Measurements from ENCODE around the gene PTPRE. TPM values are rescaled to one million over a fixed set of nuclear protein-coding genes. Genes with fewer than 3 reads are reported as not detected.

The PTPRE gene
- total RNA-seq, 4 donors from 2014 or later: 17.4 to 23.0 (median 20.1) TPM

GRCh38 chr10:127869329-127869728 is 37.6 kb upstream of the PTPRE start:
- TF ChIP-seq POLR2A (IDR thresholded peaks at IDR 0.05): no peak
- TF ChIP-seq CTCF (IDR thresholded peaks at IDR 0.05): no peak
- DNase-seq (ENCODE audit: low spot score in 2 of 2): no peak
- intact Hi-C loops (cut with DNase I; ENCODE audit: low total_unique reads): no loop called here
- H3K4me3 ChIP-seq (ENCODE audit: low read depth, poor library complexity, severe bottlenecking): no peak overlapping the region

- WGBS, 2 donors: 59 to 64% methylated on average over 7 of the region's 7 CpGs
- intact Hi-C loops (cut with DNase I; ENCODE audit: low total_unique reads): no loop called here
- no peak overlapping the region for H3K4me3 ChIP-seq (ENCODE audit: low read depth, poor library complexity, severe bottlenecking)
- peak in 1 of 2 donors; percentile 52 for DNase-seq (ENCODE audit: low spot score in 2 of 2)
- TF ChIP-seq CTCF (IDR thresholded peaks at IDR 0.05): no peak
- no peak for TF ChIP-seq POLR2A (IDR thresholded peaks at IDR 0.05)
Measured at GRCh38 chr10:127871631-127872010, 35.3 kb upstream of the PTPRE start.

GRCh38 chr10:127872011-127872761 is 34.7 kb upstream of the PTPRE start:
- no peak overlapping the region for H3K4me3 ChIP-seq (ENCODE audit: low read depth, poor library complexity, severe bottlenecking)
- TF ChIP-seq CTCF (IDR thresholded peaks at IDR 0.05): no peak
- TF ChIP-seq POLR2A (IDR thresholded peaks at IDR 0.05): no peak
- WGBS, 2 donors: 58 to 60% methylated on average over 15 to 21 of the region's 23 CpGs
- DNase-seq (ENCODE audit: low spot score in 2 of 2): peak in 1 of 2 donors; percentile 74
- intact Hi-C loops (cut with DNase I; ENCODE audit: low total_unique reads): no loop called here

- TF ChIP-seq POLR2A (IDR thresholded peaks at IDR 0.05) (no peak), CTCF (IDR thresholded peaks at IDR 0.05) (no peak)
- peak in 1 of 2 donors; percentile 49 for DNase-seq (ENCODE audit: low spot score in 2 of 2)
- H3K4me3 ChIP-seq (ENCODE audit: low read depth, poor library complexity, severe bottlenecking): no peak overlapping the region
- WGBS, 2 donors: 90 to 93% methylated on average over 12 of the region's 12 CpGs
- intact Hi-C loops (cut with DNase I; ENCODE audit: low total_unique reads): no loop called here
Measured at GRCh38 chr10:127872871-127873600, 33.9 kb upstream of the PTPRE start.

GRCh38 chr10:127873901-127874470 is 32.9 kb upstream of the PTPRE start:
- H3K4me3 ChIP-seq (ENCODE audit: low read depth, poor library complexity, severe bottlenecking): no peak overlapping the region
- 73 to 85% methylated on average over 11 of the region's 11 CpGs for WGBS, 2 donors
- TF ChIP-seq CTCF (IDR thresholded peaks at IDR 0.05): no peak
- no peak for TF ChIP-seq POLR2A (IDR thresholded peaks at IDR 0.05)
- peak in 1 of 2 donors; percentile 78 for DNase-seq (ENCODE audit: low spot score in 2 of 2)
- intact Hi-C loops (cut with DNase I; ENCODE audit: low total_unique reads): no loop called here

Measured in lower leg skin (tissue), 4 donors.